Kidney epithelial cell (primary cell): Measurements from ENCODE around the gene ST6GALNAC4. TPM values are rescaled to one million over a fixed set of nuclear protein-coding genes. Genes with fewer than 3 reads are reported as not detected.

Source experiments
- DNase-seq: peaks from one replicate; pipeline ENCODE4 v3.0.0-alpha.2; 2010; ENCODE audit warnings: low read depth
- H3K27me3 ChIP-seq: 2 replicates; pipeline ENCODE4 v1.6.0; 2011; ENCODE audit warnings: low read length; ENCODE audit not compliant: control insufficient read depth, insufficient read depth
- H3K36me3 ChIP-seq: 2 replicates; pipeline ENCODE4 v1.5.1; 2011; ENCODE audit warnings: low read length; ENCODE audit not compliant: control insufficient read depth, insufficient read depth
- H3K4me3 ChIP-seq: 2 replicates; pipeline ENCODE4 v1.5.1; 2011; ENCODE audit warnings: low read depth, mild to moderate bottlenecking, control low read depth, low read length
- CTCF ChIP-seq: IDR thresholded peaks from 2 replicates; pipeline ENCODE4 v1.5.1; 2011; ENCODE audit warnings: mild to moderate bottlenecking, moderate library complexity, low read length, control low read depth, inconsistent platforms; ENCODE audit not compliant: insufficient read depth, poor library complexity, severe bottlenecking
- total RNA-seq: library from RNA; depleted of rRNA; stranded (reverse); fragments of >200 nt; gene quantifications from 2 replicates; pipeline ENCODE4 v1.2.3, GENCODE V29; 2015

ST6GALNAC4 gene
- total RNA-seq, 1 donor from 2014 or later = 21.0 TPM

- Histone ChIP-seq H3K36me3 (no peaks in the 10 kb centered on the region), H3K4me3 (peak overlapping the region; percentile 23), H3K27me3 (peaks cover 12% of the 10 kb centered on the region)
- DNase-seq = no peak
- TF ChIP-seq CTCF = no peak
These were observed 10.0 kb upstream of the ST6GALNAC4 start for GRCh38 chr9:127926906-127927200.

GRCh38 chr9:127925959-127926905 is 9.4 kb upstream of the ST6GALNAC4 start:
- no peak for TF ChIP-seq CTCF
- H3K4me3 ChIP-seq = no peak overlapping the region
- no peak for DNase-seq
- H3K36me3 ChIP-seq = no peaks in the 10 kb centered on the region
- H3K27me3 ChIP-seq = peaks cover 14% of the 10 kb centered on the region

GRCh38 chr9:127924736-127925444 is 8.0 kb upstream of the ST6GALNAC4 start:
- Histone ChIP-seq H3K27me3 (peaks cover 14% of the 10 kb centered on the region), H3K36me3 (no peaks in the 10 kb centered on the region), H3K4me3 (no peak overlapping the region)
- DNase-seq = no peak
- no peak for TF ChIP-seq CTCF

GRCh38 chr9:127923771-127924170 is 6.9 kb upstream of the ST6GALNAC4 start:
- TF ChIP-seq CTCF = no peak
- no peak for DNase-seq
- Histone ChIP-seq H3K27me3 (peaks cover 14% of the 10 kb centered on the region), H3K36me3 (no peaks in the 10 kb centered on the region), H3K4me3 (no peak overlapping the region)

GRCh38 chr9:127923046-127923445 is 6.2 kb upstream of the ST6GALNAC4 start:
- Histone ChIP-seq H3K36me3 (no peaks in the 10 kb centered on the region), H3K27me3 (peaks cover 11% of the 10 kb centered on the region), H3K4me3 (no peak overlapping the region)
- TF ChIP-seq CTCF = no peak
- no peak for DNase-seq
